ENCODE data around the gene LMF1. TPM values are rescaled to one million over a fixed set of nuclear protein-coding genes. Genes with fewer than 3 reads are reported as not detected.

LMF1 gene
- total RNA-seq (10 to 100 TPM; 18.2 to 38.4 TPM), polyA plus RNA-seq (10 to 100 TPM in 1 of 2 donors, 1 to 10 TPM in 1; 8.8 to 75.0 TPM)
- long read RNA-seq, donor 1, partial matches to known transcripts: 2 of 18 reads
- long read RNA-seq, donor 1, other reads (novel, unspliced or antisense): 11 of 18 reads
- long read RNA-seq, donor 2, partial matches to known transcripts: 4 of 12 reads
- long read RNA-seq, donor 2, other reads (novel, unspliced or antisense): 4 of 12 reads

GRCh38 chr16:970766-971581 lies at the start of gene LMF1:
Gene LMF1, minus strand, starts transcription at chr16:970984. Its CDS starts 4 bp downstream, at chr16:970980.
- ATAC-seq (ENCODE audit: low FRiP score): peak; percentile 98
- intact Hi-C loops (cut with DNase I): loop anchor here in 1 of 2 donors (10.0 kb wide), 1 partner anchor 256 kb away; the partner anchor contains the start of gene METRN
- 8% methylated on average over 39 to 71 of the region's 71 CpGs for WGBS, 2 donors

DNA sequence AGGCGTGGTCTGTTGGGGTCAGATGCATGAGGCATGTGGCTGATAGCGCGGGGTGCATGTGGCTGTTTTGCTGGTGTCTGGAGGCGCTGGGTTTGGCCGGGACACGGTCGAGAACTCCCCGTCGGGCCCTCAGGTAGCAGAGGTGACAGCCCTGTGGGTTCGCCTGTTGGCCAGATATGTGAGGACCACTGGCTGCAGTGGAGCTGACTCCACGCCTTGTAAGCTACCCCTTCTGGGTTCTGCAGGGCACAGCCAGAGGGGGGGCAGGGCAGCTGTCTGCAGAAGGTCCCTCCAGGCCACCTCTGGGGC lies 49.3 kb upstream of the LMF1 start:
- DNase-seq (no peak), ATAC-seq (ENCODE audit: low FRiP score) (no peak)
- Histone ChIP-seq H3K4me1 (ENCODE audit: control insufficient read depth in 1 of 2, insufficient read depth in 2 of 2, low read length in 2 of 2) (no peaks in the 10 kb centered on the region), H3K27me3 (ENCODE audit: control insufficient read depth in 1 of 2, insufficient read depth in 2 of 2, low read length in 1 of 2) (no peaks in the 10 kb centered on the region), H3K4me3 (ENCODE audit: low read length in 2 of 2) (no peak overlapping the region), H3K9me3 (ENCODE audit: control insufficient read depth, low read length) (no peaks in the 10 kb centered on the region), H3K27ac (ENCODE audit: low read depth in 1 of 2, low read length in 2 of 2) (no peak overlapping the region), H3K36me3 (ENCODE audit: control insufficient read depth in 1 of 2, insufficient read depth in 2 of 2, low read length in 1 of 2) (no peaks in the 10 kb centered on the region)
- WGBS, 2 donors: 80 to 81% methylated on average over 11 of the region's 11 CpGs
- intact Hi-C loops (cut with DNase I): no loop called here

More at GRCh38 chr16:970766-971581, at the start of gene LMF1:
- peak; percentile 95 to 99 for DNase-seq
- Histone ChIP-seq H3K4me1 (ENCODE audit: control insufficient read depth in 1 of 2, insufficient read depth in 2 of 2, low read length in 2 of 2) (no peaks in the 10 kb centered on the region), H3K4me3 (ENCODE audit: low read length in 2 of 2) (peak within 1 kb of the TSS; percentile 69 to 70), H3K9me3 (ENCODE audit: control insufficient read depth, low read length) (no peaks in the 10 kb centered on the region), H3K27me3 (ENCODE audit: control insufficient read depth in 1 of 2, insufficient read depth in 2 of 2, low read length in 1 of 2) (no peaks in the 10 kb centered on the region), H3K27ac (ENCODE audit: low read depth in 1 of 2, low read length in 2 of 2) (peak within 1 kb of the TSS in 1 of 2 donors; percentile 37), H3K36me3 (ENCODE audit: control insufficient read depth in 1 of 2, insufficient read depth in 2 of 2, low read length in 1 of 2) (no peaks in the 10 kb centered on the region)

GRCh38 chr16:1019231-1020090 lies 48.7 kb upstream of the LMF1 start:
- 46 to 58% methylated on average over 66 of the region's 66 CpGs for WGBS, 2 donors

DNA sequence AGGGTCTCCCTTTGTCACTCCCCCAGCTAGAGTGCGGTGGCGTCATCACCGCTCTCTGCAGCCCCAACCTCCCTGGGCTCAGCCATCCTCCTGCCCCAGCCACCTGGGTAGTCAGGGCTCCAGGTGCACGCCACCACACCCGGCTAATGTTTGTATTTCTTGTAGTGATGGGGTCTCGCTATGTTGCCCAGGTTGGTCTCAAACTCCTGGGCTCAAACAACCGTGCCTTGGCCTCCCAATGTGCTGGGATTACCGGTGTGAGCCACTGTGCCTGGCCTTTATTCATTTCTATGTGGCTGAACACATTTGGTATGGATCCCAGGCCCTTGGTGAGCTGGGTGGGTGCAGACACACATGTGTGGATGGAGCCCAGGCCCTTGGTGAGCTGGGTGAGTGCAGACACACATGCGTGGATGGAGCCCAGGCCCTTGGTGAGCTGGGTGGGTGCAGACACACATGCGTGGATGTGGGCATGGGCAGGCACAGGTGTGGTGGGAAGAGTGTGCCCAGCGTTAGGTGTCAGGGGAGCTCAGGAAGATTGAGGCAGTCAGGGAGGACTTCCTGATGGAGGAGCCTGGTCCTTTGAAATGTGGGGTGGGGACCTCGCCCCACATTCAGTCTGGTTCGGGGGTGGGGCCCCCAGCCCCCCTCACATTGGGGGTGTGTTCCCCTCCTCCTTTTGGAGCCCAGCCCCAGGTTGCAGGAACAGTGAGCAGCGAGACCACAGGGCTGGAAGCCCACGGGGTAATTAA lies 47.8 kb upstream of the LMF1 start:
- Histone ChIP-seq H3K4me1 (ENCODE audit: control insufficient read depth in 1 of 2, insufficient read depth in 2 of 2, low read length in 2 of 2) (no peaks in the 10 kb centered on the region), H3K27me3 (ENCODE audit: control insufficient read depth in 1 of 2, insufficient read depth in 2 of 2, low read length in 1 of 2) (no peaks in the 10 kb centered on the region), H3K4me3 (ENCODE audit: low read length in 2 of 2) (no peak overlapping the region), H3K27ac (ENCODE audit: low read depth in 1 of 2, low read length in 2 of 2) (peak overlapping the region in 1 of 2 donors; percentile 53), H3K36me3 (ENCODE audit: control insufficient read depth in 1 of 2, insufficient read depth in 2 of 2, low read length in 1 of 2) (no peaks in the 10 kb centered on the region), H3K9me3 (ENCODE audit: control insufficient read depth, low read length) (no peaks in the 10 kb centered on the region)
- intact Hi-C loops (cut with DNase I): loop anchor here in 1 of 2 donors (5.0 kb wide), 1 partner anchor 41 kb away; no protein-coding TSS in a partner anchor
- no peak for DNase-seq
- ATAC-seq (ENCODE audit: low FRiP score): no peak
- 78 to 84% methylated on average over 15 of the region's 15 CpGs for WGBS, 2 donors

More at GRCh38 chr16:1019231-1020090, 48.7 kb upstream of the LMF1 start:
- Histone ChIP-seq H3K27ac (ENCODE audit: low read depth in 1 of 2, low read length in 2 of 2) (peak overlapping the region in 1 of 2 donors; percentile 53), H3K27me3 (ENCODE audit: control insufficient read depth in 1 of 2, insufficient read depth in 2 of 2, low read length in 1 of 2) (no peaks in the 10 kb centered on the region), H3K4me3 (ENCODE audit: low read length in 2 of 2) (no peak overlapping the region), H3K4me1 (ENCODE audit: control insufficient read depth in 1 of 2, insufficient read depth in 2 of 2, low read length in 2 of 2) (no peaks in the 10 kb centered on the region), H3K36me3 (ENCODE audit: control insufficient read depth in 1 of 2, insufficient read depth in 2 of 2, low read length in 1 of 2) (no peaks in the 10 kb centered on the region), H3K9me3 (ENCODE audit: control insufficient read depth, low read length) (no peaks in the 10 kb centered on the region)
- DNase-seq (peak; percentile 78 to 92), ATAC-seq (ENCODE audit: low FRiP score) (peak; percentile 78)
- intact Hi-C loops (cut with DNase I): loop anchor here in 1 of 2 donors (5.0 kb wide), 1 partner anchor 42 kb away; no protein-coding TSS in a partner anchor

- intact Hi-C loops (cut with DNase I): loop anchor here in 1 of 2 donors (5.0 kb wide), 1 partner anchor 38 kb away; no protein-coding TSS in a partner anchor
Measured at GRCh38 chr16:1014771-1015495, 44.1 kb upstream of the LMF1 start.

DNA sequence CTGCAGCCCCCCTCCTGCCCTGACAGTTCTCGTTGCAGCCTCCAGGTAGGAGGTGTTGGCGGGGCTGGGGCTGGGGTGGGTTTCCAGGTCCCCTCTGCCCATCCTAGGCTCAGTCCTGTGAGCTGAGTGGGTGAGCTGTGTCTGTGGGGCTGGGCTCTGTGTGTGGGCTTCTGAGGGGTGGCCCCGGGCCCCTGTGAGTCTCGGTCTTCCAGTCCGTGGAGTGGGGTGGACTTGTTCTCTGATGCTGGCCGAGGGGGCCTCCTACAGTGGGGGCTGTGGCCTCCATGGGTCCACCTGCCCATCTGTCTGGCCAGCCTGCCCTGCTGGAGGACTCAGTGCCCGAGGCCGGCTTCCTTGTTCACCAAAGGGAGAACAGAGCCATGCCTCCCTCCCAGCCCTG lies 43.4 kb upstream of the LMF1 start:
- no peak for ATAC-seq (ENCODE audit: low FRiP score)
- H3K9me3 ChIP-seq (ENCODE audit: control insufficient read depth, low read length): no peaks in the 10 kb centered on the region
- no peaks in the 10 kb centered on the region for H3K27me3 ChIP-seq (ENCODE audit: control insufficient read depth in 1 of 2, insufficient read depth in 2 of 2, low read length in 1 of 2)
- no peak overlapping the region for H3K4me3 ChIP-seq (ENCODE audit: low read length in 2 of 2)
- no peaks in the 10 kb centered on the region for H3K36me3 ChIP-seq (ENCODE audit: control insufficient read depth in 1 of 2, insufficient read depth in 2 of 2, low read length in 1 of 2)
- no peaks in the 10 kb centered on the region for H3K4me1 ChIP-seq (ENCODE audit: control insufficient read depth in 1 of 2, insufficient read depth in 2 of 2, low read length in 2 of 2)
- H3K27ac ChIP-seq (ENCODE audit: low read depth in 1 of 2, low read length in 2 of 2): peak overlapping the region in 1 of 2 donors; percentile 65
- intact Hi-C loops (cut with DNase I): no loop called here
- DNase-seq: no peak
- WGBS, 2 donors: 79 to 81% methylated on average over 7 to 8 of the region's 8 CpGs

More at GRCh38 chr16:1014771-1015495, 44.1 kb upstream of the LMF1 start:
- peak; percentile 83 to 89 for DNase-seq
- Histone ChIP-seq H3K4me1 (ENCODE audit: control insufficient read depth in 1 of 2, insufficient read depth in 2 of 2, low read length in 2 of 2) (no peaks in the 10 kb centered on the region), H3K27ac (ENCODE audit: low read depth in 1 of 2, low read length in 2 of 2) (peak overlapping the region in 1 of 2 donors; percentile 65), H3K36me3 (ENCODE audit: control insufficient read depth in 1 of 2, insufficient read depth in 2 of 2, low read length in 1 of 2) (no peaks in the 10 kb centered on the region), H3K9me3 (ENCODE audit: control insufficient read depth, low read length) (no peaks in the 10 kb centered on the region), H3K27me3 (ENCODE audit: control insufficient read depth in 1 of 2, insufficient read depth in 2 of 2, low read length in 1 of 2) (no peaks in the 10 kb centered on the region), H3K4me3 (ENCODE audit: low read length in 2 of 2) (no peak overlapping the region)
- WGBS, 2 donors: 31 to 41% methylated on average over 21 to 22 of the region's 22 CpGs
- ATAC-seq (ENCODE audit: low FRiP score): peak; percentile 60

- H3K9me3 ChIP-seq (ENCODE audit: control insufficient read depth, low read length): no peaks in the 10 kb centered on the region
- ATAC-seq (ENCODE audit: low FRiP score) (no peak), DNase-seq (no peak)
- H3K4me3 ChIP-seq (ENCODE audit: low read length in 2 of 2): no peak overlapping the region
- no peaks in the 10 kb centered on the region for H3K36me3 ChIP-seq (ENCODE audit: control insufficient read depth in 1 of 2, insufficient read depth in 2 of 2, low read length in 1 of 2)
- no peaks in the 10 kb centered on the region for H3K4me1 ChIP-seq (ENCODE audit: control insufficient read depth in 1 of 2, insufficient read depth in 2 of 2, low read length in 2 of 2)
- intact Hi-C loops (cut with DNase I): no loop called here
- H3K27ac ChIP-seq (ENCODE audit: low read depth in 1 of 2, low read length in 2 of 2): no peak overlapping the region
- WGBS, 2 donors: 90 to 91% methylated on average over 7 to 8 of the region's 8 CpGs
- H3K27me3 ChIP-seq (ENCODE audit: control insufficient read depth in 1 of 2, insufficient read depth in 2 of 2, low read length in 1 of 2): no peaks in the 10 kb centered on the region
Measured at GRCh38 chr16:1013593-1013900, 42.8 kb upstream of the LMF1 start.

All from aorta (tissue), 5 donors.